IPS-18c (cell line): Measurements from ENCODE around the gene ACOXL.

Experiments
- H3K4me3 ChIP-seq: 2 replicates; pipeline ENCODE4 v1.7.0; 2013; ENCODE audit warnings: low read depth, mild to moderate bottlenecking, low read length, moderate library complexity; ENCODE audit not compliant: insufficient read depth
- H3K9me3 ChIP-seq: one replicate; pipeline ENCODE4 v1.6.1; 2013; ENCODE audit warnings: mild to moderate bottlenecking, low read length, moderate library complexity; ENCODE audit not compliant: control insufficient read depth, insufficient read depth

ACOXL gene

GRCh38 chr2:110888411-110888810 is 156.0 kb downstream of the ACOXL start:
- Histone ChIP-seq H3K9me3 (no peaks in the 10 kb centered on the region), H3K4me3 (no peak overlapping the region)

- Histone ChIP-seq H3K9me3 (no peaks in the 10 kb centered on the region), H3K4me3 (no peak overlapping the region)
These were observed 159.3 kb downstream of the ACOXL start for GRCh38 chr2:110891626-110892025.

- Histone ChIP-seq H3K4me3 (no peak overlapping the region), H3K9me3 (no peaks in the 10 kb centered on the region)
These were observed 163.9 kb downstream of the ACOXL start for GRCh38 chr2:110896226-110896625.

GRCh38 chr2:110897966-110898365 is 165.6 kb downstream of the ACOXL start:
- H3K4me3 ChIP-seq = no peak overlapping the region
- no peaks in the 10 kb centered on the region for H3K9me3 ChIP-seq

GRCh38 chr2:110900191-110900590 is 167.8 kb downstream of the ACOXL start:
- Histone ChIP-seq H3K9me3 (no peaks in the 10 kb centered on the region), H3K4me3 (no peak overlapping the region)

GRCh38 chr2:110903548-110903947 is 171.2 kb downstream of the ACOXL start:
- Histone ChIP-seq H3K9me3 (no peaks in the 10 kb centered on the region), H3K4me3 (no peak overlapping the region)

GRCh38 chr2:110904116-110904778 is 171.9 kb downstream of the ACOXL start:
- Histone ChIP-seq H3K9me3 (no peaks in the 10 kb centered on the region), H3K4me3 (no peak overlapping the region)

GRCh38 chr2:110904779-110905148 is 172.4 kb downstream of the ACOXL start:
- H3K9me3 ChIP-seq = no peaks in the 10 kb centered on the region
- no peak overlapping the region for H3K4me3 ChIP-seq

- H3K9me3 ChIP-seq = no peaks in the 10 kb centered on the region
- no peak overlapping the region for H3K4me3 ChIP-seq
These were observed 172.8 kb downstream of the ACOXL start for GRCh38 chr2:110905217-110905616.

GRCh38 chr2:110906613-110907298 is 174.4 kb downstream of the ACOXL start:
- Histone ChIP-seq H3K9me3 (no peaks in the 10 kb centered on the region), H3K4me3 (no peak overlapping the region)

- H3K4me3 ChIP-seq = no peak overlapping the region
These were observed 177.1 kb downstream of the ACOXL start for GRCh38 chr2:110909501-110909900.

GRCh38 chr2:110910423-110910822 is 178.1 kb downstream of the ACOXL start:
- H3K9me3 ChIP-seq = no peaks in the 10 kb centered on the region
- H3K4me3 ChIP-seq = no peak overlapping the region

More at GRCh38 chr2:110909501-110909900, 177.1 kb downstream of the ACOXL start:
- H3K9me3 ChIP-seq = no peaks in the 10 kb centered on the region

- Histone ChIP-seq H3K9me3 (peaks cover 2% of the 10 kb centered on the region), H3K4me3 (no peak overlapping the region)
These were observed 187.4 kb downstream of the ACOXL start for GRCh38 chr2:110919738-110920137.

- Histone ChIP-seq H3K4me3 (no peak overlapping the region), H3K9me3 (peaks cover 5% of the 10 kb centered on the region)
These were observed 193.1 kb downstream of the ACOXL start for GRCh38 chr2:110925479-110925878.

GRCh38 chr2:110927526-110927925 is 195.2 kb downstream of the ACOXL start:
- H3K4me3 ChIP-seq = no peak overlapping the region
- peaks cover 3% of the 10 kb centered on the region for H3K9me3 ChIP-seq

- Histone ChIP-seq H3K9me3 (peaks cover 3% of the 10 kb centered on the region), H3K4me3 (no peak overlapping the region)
These were observed 197.2 kb downstream of the ACOXL start for GRCh38 chr2:110929528-110929927.

- Histone ChIP-seq H3K4me3 (no peak overlapping the region), H3K9me3 (peaks cover 3% of the 10 kb centered on the region)
These were observed 199.3 kb downstream of the ACOXL start for GRCh38 chr2:110931648-110932047.

GRCh38 chr2:110933420-110933819 is 201.0 kb downstream of the ACOXL start:
- H3K4me3 ChIP-seq = no peak overlapping the region
- H3K9me3 ChIP-seq = peaks cover 3% of the 10 kb centered on the region

- Histone ChIP-seq H3K4me3 (no peak overlapping the region), H3K9me3 (no peaks in the 10 kb centered on the region)
These were observed 202.6 kb downstream of the ACOXL start for GRCh38 chr2:110934948-110935347.
